Caco-2 (cell line): Measurements from ENCODE around the gene ASTN2. TPM values are rescaled to one million over a fixed set of nuclear protein-coding genes. Genes with fewer than 3 reads are reported as not detected.

Source experiments
- BruUV-seq: library from RNA; stranded (reverse); fragments of 400-500 nt; replicated peaks from 2 replicates; lab custom pipeline; 2021; lab: Mats Ljungman, UMichigan
- CTCF ChIA-PET: fragments of 300-600 bp; sonication (Branson Sonifier 250); formaldehyde crosslinking; loops from one replicate; lab custom pipeline; 2022; ENCODE audit warnings: antibody characterized with exemption; lab: Charles Lee
- POLR2A ChIA-PET: fragments of 300-600 bp; sonication (Branson Sonifier 250); formaldehyde crosslinking; loops from one replicate; lab custom pipeline; 2022; ENCODE audit warnings: antibody characterized with exemption; lab: Charles Lee
- DNase-seq, 2 experiments: peaks; one replicate each; pipeline versions ENCODE4 v3.0.0 to v3.0.0-alpha.2; 2020 to 2022
- H3K27me3 ChIP-seq: replicated peaks from 2 replicates; pipeline ENCODE4 v1.6.0; 2011; ENCODE audit warnings: low read length; ENCODE audit not compliant: control insufficient read depth, insufficient read depth
- H3K36me3 ChIP-seq: 2 replicates; pipeline ENCODE4 v1.5.1; 2011; ENCODE audit warnings: low read length; ENCODE audit not compliant: control insufficient read depth, insufficient read depth
- H3K4me1 ChIP-seq: fragments of 250-450 bp; sonication (Bioruptor Pico); 2 replicates; pipeline ENCODE4 v1.5.1; 2020; ENCODE audit warnings: mild to moderate bottlenecking
- H3K4me3 ChIP-seq: 2 replicates; pipeline ENCODE4 v1.5.1; 2011; ENCODE audit warnings: low read depth, mild to moderate bottlenecking, control low read depth, low read length
- H3K9me3 ChIP-seq: fragments of 250-450 bp; sonication (Bioruptor Pico); 2 replicates; pipeline ENCODE4 v1.5.1; 2020; ENCODE audit warnings: mild to moderate bottlenecking, moderate library complexity
- H3K27ac Mint-ChIP-seq: one replicate; pipeline ENCODE4 v1.8.0; 2022; ENCODE audit warnings: mixed read lengths; ENCODE audit not compliant: unreplicated experiment
- H3K27me3 Mint-ChIP-seq: one replicate; pipeline ENCODE4 v1.8.0; 2022; ENCODE audit warnings: mixed read lengths; ENCODE audit not compliant: insufficient read depth, unreplicated experiment
- H3K36me3 Mint-ChIP-seq: one replicate; pipeline ENCODE4 v1.8.0; 2022; ENCODE audit warnings: mild to moderate bottlenecking, mixed read lengths; ENCODE audit not compliant: insufficient read depth, unreplicated experiment
- H3K4me1 Mint-ChIP-seq: one replicate; pipeline ENCODE4 v1.8.0; 2022; ENCODE audit warnings: low read depth, mixed read lengths; ENCODE audit not compliant: unreplicated experiment
- H3K4me3 Mint-ChIP-seq: one replicate; pipeline ENCODE4 v1.8.0; 2022; ENCODE audit warnings: mild to moderate bottlenecking, moderate library complexity, mixed read lengths; ENCODE audit not compliant: unreplicated experiment
- H3K9me3 Mint-ChIP-seq: one replicate; pipeline ENCODE4 v1.8.0; 2022; ENCODE audit warnings: mixed read lengths; ENCODE audit not compliant: unreplicated experiment
- CTCF ChIP-seq, 2 experiments: fragments of 200-600 bp in 1 of 2; IDR thresholded peaks; 1 replicate in 1 of 2; 2 replicates in 1 of 2; pipeline versions ENCODE4 v1.5.1 to v1.8.0; 2011 to 2022; ENCODE audit warnings: antibody characterized with exemption in 1 of 2, control low read depth in 1 of 2, inconsistent platforms in 1 of 2, low read depth in 1 of 2, low read length in 1 of 2, mild to moderate bottlenecking in 1 of 2, moderate library complexity in 1 of 2; ENCODE audit not compliant: insufficient read depth in 1 of 2, severe bottlenecking in 1 of 2, unreplicated experiment in 1 of 2
- intact Hi-C: fragments of 100-400 bp; cut with micrococcal nuclease; formaldehyde crosslinking; loops from one replicate; pipeline ENCODE4 v1.10.0; 2022; ENCODE audit not compliant: unreplicated experiment
- total RNA-seq: library from RNA; stranded (reverse); gene quantifications from 2 replicates; pipeline ENCODE4 v1.2.3, GENCODE V29; 2022

Gene ASTN2
- total RNA-seq, 1 experiment from 2014 or later, result 12.7 TPM

- H3K36me3 Mint-ChIP-seq, result peaks cover 9% of the 10 kb centered on the region
- no peaks in the 10 kb centered on the region for H3K9me3 Mint-ChIP-seq
- H3K4me1 Mint-ChIP-seq, result peaks cover 25% of the 10 kb centered on the region
- no peak for DNase-seq
- intact Hi-C loops, result no loop called here
- Histone ChIP-seq H3K9me3 (no peaks in the 10 kb centered on the region), H3K4me1 (peaks cover 25% of the 10 kb centered on the region), H3K27me3 (no peaks in the 10 kb centered on the region), H3K36me3 (no peaks in the 10 kb centered on the region; the same call in 1 of the 2 replicates), H3K4me3 (no peak overlapping the region)
- no peak overlapping the region for H3K27ac Mint-ChIP-seq
- POLR2A ChIA-PET, result no interaction called here
- no peaks in the 10 kb centered on the region for H3K27me3 Mint-ChIP-seq
- H3K4me3 Mint-ChIP-seq, result peak overlapping the region; percentile 4
- BruUV-seq, result no TSS peak
- CTCF ChIA-PET, result no interaction called here
- TF ChIP-seq CTCF (IDR thresholded peaks at IDR 0.05; ENCODE audit: insufficient read depth in 1 of 2, low read depth in 1 of 2, low read length in 1 of 2, severe bottlenecking in 1 of 2, unreplicated experiment in 1 of 2), result no peak
These were observed 725.3 kb downstream of the ASTN2 start for GRCh38 chr9:116689486-116690032.

- Mint-ChIP-seq H3K27me3 (no peaks in the 10 kb centered on the region), H3K4me3 (peak overlapping the region; percentile 4), H3K4me1 (peaks cover 25% of the 10 kb centered on the region), H3K27ac (no peak overlapping the region), H3K9me3 (no peaks in the 10 kb centered on the region), H3K36me3 (peaks cover 9% of the 10 kb centered on the region)
- intact Hi-C loops, result no loop called here
- no peak for TF ChIP-seq CTCF (IDR thresholded peaks at IDR 0.05; ENCODE audit: insufficient read depth in 1 of 2, low read depth in 1 of 2, low read length in 1 of 2, severe bottlenecking in 1 of 2, unreplicated experiment in 1 of 2)
- peaks cover 25% of the 10 kb centered on the region for H3K4me1 ChIP-seq
- no TSS peak for BruUV-seq
- H3K4me3 ChIP-seq, result no peak overlapping the region
- no peak for DNase-seq
- no peaks in the 10 kb centered on the region; the same call in 1 of the 2 replicates for H3K36me3 ChIP-seq
- ChIA-PET POLR2A (no interaction called here), CTCF (interaction anchor here (0.7 kb wide), 1 partner anchor 998 kb away, joined by 3 read pairs; no protein-coding TSS in a partner anchor)
- H3K9me3 ChIP-seq, result no peaks in the 10 kb centered on the region
- no peaks in the 10 kb centered on the region for H3K27me3 ChIP-seq
These were observed 725.9 kb downstream of the ASTN2 start for GRCh38 chr9:116688806-116689485.

- intact Hi-C loops, result no loop called here
These were observed 727.1 kb downstream of the ASTN2 start for GRCh38 chr9:116687754-116688135.

More at GRCh38 chr9:116687754-116688135, 727.1 kb downstream of the ASTN2 start:
- Mint-ChIP-seq H3K4me1 (peaks cover 25% of the 10 kb centered on the region), H3K36me3 (peaks cover 9% of the 10 kb centered on the region), H3K9me3 (no peaks in the 10 kb centered on the region), H3K27ac (peak overlapping the region; percentile 37), H3K4me3 (peak overlapping the region; percentile 85), H3K27me3 (no peaks in the 10 kb centered on the region)
- no TSS peak for BruUV-seq
- Histone ChIP-seq H3K27me3 (no peaks in the 10 kb centered on the region), H3K4me1 (peaks cover 25% of the 10 kb centered on the region), H3K9me3 (no peaks in the 10 kb centered on the region), H3K36me3 (no peaks in the 10 kb centered on the region; the same call in 1 of the 2 replicates), H3K4me3 (peak overlapping the region; percentile 91)
- ChIA-PET POLR2A (interaction anchor here (0.5 kb wide), 1 partner anchor 19 kb away, joined by 5 read pairs; no protein-coding TSS in a partner anchor), CTCF (interaction anchor here (0.9 kb wide), 1 partner anchor 15 kb away, joined by 4 read pairs; no protein-coding TSS in a partner anchor)
- DNase-seq, result peak in 1 of 2 experiments; percentile 14
- TF ChIP-seq CTCF (IDR thresholded peaks at IDR 0.05; ENCODE audit: insufficient read depth in 1 of 2, low read depth in 1 of 2, low read length in 1 of 2, severe bottlenecking in 1 of 2, unreplicated experiment in 1 of 2), result no peak
